Fibroblast of skin of right quadriceps (primary cell): ENCODE results near the gene FOXL3.

Experiments
- DNase-seq: peaks from one replicate; pipeline ENCODE4 v3.0.0-alpha.2; 2013

Gene FOXL3

GRCh38 chr7:304574-305409 lies 14.8 kb downstream of the FOXL3 start:
- DNase-seq = no peak

- no peak for DNase-seq
These were observed 15.6 kb downstream of the FOXL3 start for GRCh38 chr7:305410-306151.

- DNase-seq = no peak
These were observed 18.0 kb downstream of the FOXL3 start for GRCh38 chr7:307970-308369.

- DNase-seq = no peak
These were observed 19.7 kb downstream of the FOXL3 start for GRCh38 chr7:309586-310228.

- DNase-seq = no peak
These were observed 21.2 kb downstream of the FOXL3 start for GRCh38 chr7:311131-311680.

- no peak for DNase-seq
These were observed 21.8 kb downstream of the FOXL3 start for GRCh38 chr7:311796-312195.

- no peak for DNase-seq
These were observed 22.5 kb downstream of the FOXL3 start for GRCh38 chr7:312424-312823.

- no peak for DNase-seq
These were observed 24.9 kb downstream of the FOXL3 start for GRCh38 chr7:314853-315252.

GRCh38 chr7:315516-316265 lies 25.7 kb downstream of the FOXL3 start:
- no peak for DNase-seq

GRCh38 chr7:317643-318405 lies 27.9 kb downstream of the FOXL3 start:
- DNase-seq = no peak

- no peak for DNase-seq
These were observed 28.5 kb downstream of the FOXL3 start for GRCh38 chr7:318476-318875.

GRCh38 chr7:318878-319661 lies 29.1 kb downstream of the FOXL3 start:
- DNase-seq = no peak

GRCh38 chr7:320297-320696 lies 30.3 kb downstream of the FOXL3 start:
- DNase-seq = no peak

- DNase-seq = peak; percentile 19
These were observed 32.2 kb downstream of the FOXL3 start for GRCh38 chr7:322111-322671.

GRCh38 chr7:322708-323111 lies 32.7 kb downstream of the FOXL3 start:
- no peak for DNase-seq

- no peak for DNase-seq
These were observed 33.4 kb downstream of the FOXL3 start for GRCh38 chr7:323410-323809.

- DNase-seq = no peak
These were observed 34.0 kb downstream of the FOXL3 start for GRCh38 chr7:324011-324410.

- no peak for DNase-seq
These were observed 35.3 kb downstream of the FOXL3 start for GRCh38 chr7:325051-325798.

GRCh38 chr7:325811-326210 lies 35.8 kb downstream of the FOXL3 start:
- no peak for DNase-seq

GRCh38 chr7:326273-326672 lies 36.3 kb downstream of the FOXL3 start:
- no peak for DNase-seq
